Keratinocyte (primary cell): Measurements from ENCODE around the gene TELO2.

Experiments used
- EZH2 ChIP-seq: IDR thresholded peaks from one replicate; pipeline ENCODE4 v1.6.1; 2012; ENCODE audit warnings: inconsistent platforms, mild to moderate bottlenecking, low read length, moderate library complexity
- TF ChIP-seq, protein P1 (sequence below), 3 experiments: IDR thresholded peaks in 1 of 3; conservative IDR thresholded peaks in 1 of 3; optimal IDR thresholded peaks in 1 of 3; 2 replicates in 2 of 3; 3 replicates in 1 of 3; pipeline versions ENCODE3 to v1.5.1; 2011; ENCODE audit warnings: low read length in 3 of 3, mild to moderate bottlenecking in 3 of 3, moderate library complexity in 2 of 3, control low read depth in 1 of 3, inconsistent platforms in 1 of 3; ENCODE audit not compliant: insufficient read depth in 2 of 3; ENCODE audit errors: extremely low read depth in 1 of 3

DNA sequence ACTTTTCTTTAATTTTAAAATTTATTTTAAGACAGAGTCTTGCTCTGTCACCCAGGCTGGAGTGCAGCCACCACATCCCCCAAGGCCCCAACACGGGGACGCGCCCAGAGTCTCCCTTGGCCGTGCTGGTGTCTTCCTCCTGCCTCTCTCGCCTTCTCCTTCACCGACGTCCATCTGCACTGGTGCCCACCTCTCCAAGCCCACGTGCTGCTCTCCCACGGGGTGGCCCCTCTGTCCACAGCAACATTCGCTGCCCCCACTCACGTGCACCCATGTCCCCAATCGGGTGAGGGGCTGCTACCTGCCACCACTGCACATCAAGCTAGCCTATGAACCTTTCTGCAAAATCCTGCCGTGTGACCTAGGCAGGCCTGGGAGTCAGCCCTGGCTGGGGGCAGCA is 43.4 kb downstream of the TELO2 start:
- TF ChIP-seq, protein P1, sequence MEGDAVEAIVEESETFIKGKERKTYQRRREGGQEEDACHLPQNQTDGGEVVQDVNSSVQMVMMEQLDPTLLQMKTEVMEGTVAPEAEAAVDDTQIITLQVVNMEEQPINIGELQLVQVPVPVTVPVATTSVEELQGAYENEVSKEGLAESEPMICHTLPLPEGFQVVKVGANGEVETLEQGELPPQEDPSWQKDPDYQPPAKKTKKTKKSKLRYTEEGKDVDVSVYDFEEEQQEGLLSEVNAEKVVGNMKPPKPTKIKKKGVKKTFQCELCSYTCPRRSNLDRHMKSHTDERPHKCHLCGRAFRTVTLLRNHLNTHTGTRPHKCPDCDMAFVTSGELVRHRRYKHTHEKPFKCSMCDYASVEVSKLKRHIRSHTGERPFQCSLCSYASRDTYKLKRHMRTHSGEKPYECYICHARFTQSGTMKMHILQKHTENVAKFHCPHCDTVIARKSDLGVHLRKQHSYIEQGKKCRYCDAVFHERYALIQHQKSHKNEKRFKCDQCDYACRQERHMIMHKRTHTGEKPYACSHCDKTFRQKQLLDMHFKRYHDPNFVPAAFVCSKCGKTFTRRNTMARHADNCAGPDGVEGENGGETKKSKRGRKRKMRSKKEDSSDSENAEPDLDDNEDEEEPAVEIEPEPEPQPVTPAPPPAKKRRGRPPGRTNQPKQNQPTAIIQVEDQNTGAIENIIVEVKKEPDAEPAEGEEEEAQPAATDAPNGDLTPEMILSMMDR (optimal IDR thresholded peaks at IDR 0.05 in 1 of 3, IDR thresholded peaks at IDR 0.05 in 1 of 3, conservative IDR thresholded peaks at IDR 0.05 in 1 of 3; ENCODE audit: extremely low read depth in 1 of 3, insufficient read depth in 2 of 3, low read length in 3 of 3) = no peak
- TF ChIP-seq EZH2 = no peak
